ENCODE results near the gene BCAR1.
A peak's percentile ranks its signal among the peaks of the same experiment; 100 is the strongest.

Gene BCAR1

GRCh38 chr16:75226550-75227360 lies 24.7 kb downstream of the BCAR1 start:
- Histone ChIP-seq H3K9ac (ENCODE audit: low read length) (no peak overlapping the region), H3K27me3 (ENCODE audit: insufficient read depth, low read length) (no peaks in the 10 kb centered on the region), H3K4me1 (ENCODE audit: control insufficient read depth in 1 of 2, insufficient read depth in 2 of 2, low read length in 2 of 2) (no peaks in the 10 kb centered on the region), H3K27ac (ENCODE audit: low read depth, low read length) (no peak overlapping the region), H2AFZ (ENCODE audit: insufficient read depth, low read length, poor library complexity) (no peak overlapping the region), H2AK5ac (ENCODE audit: low read length) (no peak overlapping the region), H3K23ac (ENCODE audit: low read length) (no peak overlapping the region), H4K8ac (ENCODE audit: low read depth, low read length) (no peak overlapping the region), H2BK12ac (ENCODE audit: low read length) (no peak overlapping the region), H3K18ac (ENCODE audit: low read length) (no peak overlapping the region), H4K12ac (ENCODE audit: low read depth, low read length) (no peak overlapping the region), H3K4ac (ENCODE audit: low read depth, low read length) (no peak overlapping the region), H3K4me3 (ENCODE audit: low read depth, low read length) (no peak overlapping the region), H3K4me2 (ENCODE audit: low read length) (no peak overlapping the region), H3K79me2 (ENCODE audit: control insufficient read depth, insufficient read depth, low read length, poor library complexity) (no peaks in the 10 kb centered on the region), H3K14ac (ENCODE audit: low read length) (no peak overlapping the region), H3K36me3 (ENCODE audit: control insufficient read depth in 1 of 2, insufficient read depth in 2 of 2, low read length in 2 of 2) (peaks cover 35 to 40% of the 10 kb centered on the region in 2 experiments), H3K9me3 (ENCODE audit: insufficient read depth, low read depth, low read length) (no peaks in the 10 kb centered on the region), H3K79me1 (ENCODE audit: low read length) (no peaks in the 10 kb centered on the region), H4K91ac (ENCODE audit: low read depth, low read length) (no peak overlapping the region), H2BK5ac (ENCODE audit: low read depth, low read length, poor library complexity) (no peak overlapping the region), H2BK120ac (ENCODE audit: insufficient read depth, low read length, poor library complexity) (no peak overlapping the region)
- peak in 1 of 2 donors; percentile 30 for DNase-seq
- WGBS (ENCODE audit: extremely low coverage, insufficient coverage, insufficient read length), result no CpG with 5 or more reads among the region's 22 CpGs

- Histone ChIP-seq H3K36me3 (ENCODE audit: control insufficient read depth in 1 of 2, insufficient read depth in 2 of 2, low read length in 2 of 2) (peaks cover 33 to 38% of the 10 kb centered on the region in 2 experiments), H3K4me2 (ENCODE audit: low read length) (no peak overlapping the region), H3K79me1 (ENCODE audit: low read length) (no peaks in the 10 kb centered on the region), H3K27me3 (ENCODE audit: insufficient read depth, low read length) (no peaks in the 10 kb centered on the region), H3K23ac (ENCODE audit: low read length) (no peak overlapping the region), H4K91ac (ENCODE audit: low read depth, low read length) (no peak overlapping the region), H4K12ac (ENCODE audit: low read depth, low read length) (no peak overlapping the region), H3K14ac (ENCODE audit: low read length) (no peak overlapping the region), H4K8ac (ENCODE audit: low read depth, low read length) (no peak overlapping the region), H2BK5ac (ENCODE audit: low read depth, low read length, poor library complexity) (no peak overlapping the region), H3K9ac (ENCODE audit: low read length) (no peak overlapping the region), H3K27ac (ENCODE audit: low read depth, low read length) (no peak overlapping the region), H3K18ac (ENCODE audit: low read length) (no peak overlapping the region), H3K4ac (ENCODE audit: low read depth, low read length) (no peak overlapping the region), H3K4me1 (ENCODE audit: control insufficient read depth in 1 of 2, insufficient read depth in 2 of 2, low read length in 2 of 2) (no peaks in the 10 kb centered on the region), H2AK5ac (ENCODE audit: low read length) (no peak overlapping the region), H3K79me2 (ENCODE audit: control insufficient read depth, insufficient read depth, low read length, poor library complexity) (no peaks in the 10 kb centered on the region), H3K9me3 (ENCODE audit: insufficient read depth, low read depth, low read length) (no peaks in the 10 kb centered on the region), H3K4me3 (ENCODE audit: low read depth, low read length) (no peak overlapping the region), H2BK12ac (ENCODE audit: low read length) (no peak overlapping the region), H2BK120ac (ENCODE audit: insufficient read depth, low read length, poor library complexity) (no peak overlapping the region), H2AFZ (ENCODE audit: insufficient read depth, low read length, poor library complexity) (no peak overlapping the region)
- WGBS (ENCODE audit: extremely low coverage, insufficient coverage, insufficient read length), result no CpG with 5 or more reads among the region's 26 CpGs
- no peak for DNase-seq
Measured at GRCh38 chr16:75225678-75226515, 25.5 kb downstream of the BCAR1 start.

- Histone ChIP-seq H2BK120ac (ENCODE audit: insufficient read depth, low read length, poor library complexity) (no peak overlapping the region), H3K4me1 (ENCODE audit: control insufficient read depth in 1 of 2, insufficient read depth in 2 of 2, low read length in 2 of 2) (no peaks in the 10 kb centered on the region), H3K4me2 (ENCODE audit: low read length) (no peak overlapping the region), H3K79me2 (ENCODE audit: control insufficient read depth, insufficient read depth, low read length, poor library complexity) (no peaks in the 10 kb centered on the region), H4K12ac (ENCODE audit: low read depth, low read length) (no peak overlapping the region), H3K27ac (ENCODE audit: low read depth, low read length) (no peak overlapping the region), H3K18ac (ENCODE audit: low read length) (no peak overlapping the region), H4K91ac (ENCODE audit: low read depth, low read length) (no peak overlapping the region), H3K23ac (ENCODE audit: low read length) (no peak overlapping the region), H4K8ac (ENCODE audit: low read depth, low read length) (no peak overlapping the region), H3K79me1 (ENCODE audit: low read length) (no peaks in the 10 kb centered on the region), H3K4me3 (ENCODE audit: low read depth, low read length) (no peak overlapping the region), H2BK12ac (ENCODE audit: low read length) (no peak overlapping the region), H3K36me3 (ENCODE audit: control insufficient read depth in 1 of 2, insufficient read depth in 2 of 2, low read length in 2 of 2) (peaks cover 27 to 32% of the 10 kb centered on the region in 2 experiments), H2AFZ (ENCODE audit: insufficient read depth, low read length, poor library complexity) (no peak overlapping the region), H3K9me3 (ENCODE audit: insufficient read depth, low read depth, low read length) (no peaks in the 10 kb centered on the region), H3K9ac (ENCODE audit: low read length) (no peak overlapping the region), H3K27me3 (ENCODE audit: insufficient read depth, low read length) (no peaks in the 10 kb centered on the region), H2AK5ac (ENCODE audit: low read length) (no peak overlapping the region), H3K4ac (ENCODE audit: low read depth, low read length) (no peak overlapping the region), H2BK5ac (ENCODE audit: low read depth, low read length, poor library complexity) (no peak overlapping the region), H3K14ac (ENCODE audit: low read length) (no peak overlapping the region)
- WGBS (ENCODE audit: extremely low coverage, insufficient coverage, insufficient read length), result no CpG with 5 or more reads among the region's 12 CpGs
- DNase-seq, result no peak
Measured at GRCh38 chr16:75225092-75225491, 26.3 kb downstream of the BCAR1 start.

- H3K4me2 ChIP-seq (ENCODE audit: low read length), result no peak overlapping the region
- H3K9ac ChIP-seq (ENCODE audit: low read length), result no peak overlapping the region
- H2AFZ ChIP-seq (ENCODE audit: insufficient read depth, low read length, poor library complexity), result no peak overlapping the region
- no peak overlapping the region for H4K8ac ChIP-seq (ENCODE audit: low read depth, low read length)
- WGBS (ENCODE audit: extremely low coverage, insufficient coverage, insufficient read length), result no CpG with 5 or more reads among the region's 20 CpGs
- H3K79me1 ChIP-seq (ENCODE audit: low read length), result no peaks in the 10 kb centered on the region
- no peak overlapping the region for H4K12ac ChIP-seq (ENCODE audit: low read depth, low read length)
- no peaks in the 10 kb centered on the region for H3K27me3 ChIP-seq (ENCODE audit: insufficient read depth, low read length)
- no peak overlapping the region for H2AK5ac ChIP-seq (ENCODE audit: low read length)
- no peak for DNase-seq
- H3K27ac ChIP-seq (ENCODE audit: low read depth, low read length), result no peak overlapping the region
- H3K4me1 ChIP-seq (ENCODE audit: control insufficient read depth in 1 of 2, insufficient read depth in 2 of 2, low read length in 2 of 2), result no peaks in the 10 kb centered on the region
- no peak overlapping the region for H3K14ac ChIP-seq (ENCODE audit: low read length)
- peak overlapping the region; percentile 29 for H3K23ac ChIP-seq (ENCODE audit: low read length)
- H3K4me3 ChIP-seq (ENCODE audit: low read depth, low read length), result no peak overlapping the region
- H2BK5ac ChIP-seq (ENCODE audit: low read depth, low read length, poor library complexity), result no peak overlapping the region
- no peaks in the 10 kb centered on the region for H3K79me2 ChIP-seq (ENCODE audit: control insufficient read depth, insufficient read depth, low read length, poor library complexity)
- no peak overlapping the region for H4K91ac ChIP-seq (ENCODE audit: low read depth, low read length)
- H3K9me3 ChIP-seq (ENCODE audit: insufficient read depth, low read depth, low read length), result no peaks in the 10 kb centered on the region
- no peak overlapping the region for H2BK120ac ChIP-seq (ENCODE audit: insufficient read depth, low read length, poor library complexity)
- H3K4ac ChIP-seq (ENCODE audit: low read depth, low read length), result no peak overlapping the region
- no peak overlapping the region for H2BK12ac ChIP-seq (ENCODE audit: low read length)
- no peak overlapping the region for H3K18ac ChIP-seq (ENCODE audit: low read length)
- H3K36me3 ChIP-seq (ENCODE audit: control insufficient read depth in 1 of 2, insufficient read depth in 2 of 2, low read length in 2 of 2), result peaks cover 21 to 26% of the 10 kb centered on the region in 2 experiments
Measured at GRCh38 chr16:75224306-75225082, 26.9 kb downstream of the BCAR1 start.
